Liver (tissue), 9 donors: ENCODE results near the gene NR4A3. TPM values are rescaled to one million over a fixed set of nuclear protein-coding genes. Genes with fewer than 3 reads are reported as not detected.
"Not testable (repeated sequence)": the region's sequence is repeated elsewhere in the genome, so short reads cannot be mapped to it uniquely, and the experiment has no call there.

Source experiments
- DNase-seq: peaks from one replicate; pipeline ENCODE4 v3.0.0-alpha.2; 2017; ENCODE audit warnings: low spot score
- H3K27ac ChIP-seq, 2 donors: one replicate each; pipeline ENCODE4 v1.7.0; 2013; ENCODE audit warnings: inconsistent platforms in 2 of 2, low read length in 2 of 2, control low read depth in 1 of 2, low read depth in 1 of 2, mild to moderate bottlenecking in 1 of 2
- H3K27me3 ChIP-seq, 4 donors: one replicate each; pipeline versions ENCODE4 v1.6.1 to v1.7.0; 2013; ENCODE audit warnings: low read length in 3 of 4, inconsistent platforms in 1 of 4, mild to moderate bottlenecking in 1 of 4, moderate library complexity in 1 of 4; ENCODE audit not compliant: control insufficient read depth in 4 of 4, insufficient read depth in 4 of 4
- H3K36me3 ChIP-seq, 4 donors: one replicate each; pipeline versions ENCODE4 v1.6.1 to v1.7.0; 2013; ENCODE audit warnings: low read length in 3 of 4, mild to moderate bottlenecking in 3 of 4, low read depth in 1 of 4, moderate library complexity in 1 of 4; ENCODE audit not compliant: control insufficient read depth in 4 of 4, insufficient read depth in 3 of 4
- H3K4me1 ChIP-seq, 4 donors: one replicate each; pipeline versions ENCODE4 v1.6.1 to v1.7.0; 2013; ENCODE audit warnings: low read length in 3 of 4, mild to moderate bottlenecking in 3 of 4, moderate library complexity in 1 of 4; ENCODE audit not compliant: control insufficient read depth in 4 of 4, insufficient read depth in 4 of 4
- H3K4me3 ChIP-seq, 3 donors: one replicate each; pipeline versions ENCODE4 v1.6.1 to v1.7.0; 2013; ENCODE audit warnings: low read length in 3 of 3, control low read depth in 1 of 3, low read depth in 1 of 3, mild to moderate bottlenecking in 1 of 3
- H3K9ac ChIP-seq, 2 donors: one replicate each; pipeline ENCODE4 v1.7.0; 2013; ENCODE audit warnings: low read length in 2 of 2, mild to moderate bottlenecking in 2 of 2, moderate library complexity in 2 of 2, control low read depth in 1 of 2, low read depth in 1 of 2
- H3K9me3 ChIP-seq, 4 donors: one replicate each; pipeline versions ENCODE4 v1.6.1 to v1.7.0; 2013; ENCODE audit warnings: low read length in 3 of 4; ENCODE audit not compliant: control insufficient read depth in 4 of 4
- EGR1 ChIP-seq, 2 donors: IDR thresholded peaks; 2 replicates each; pipeline ENCODE4 v1.6.1; 2016 to 2018; ENCODE audit warnings: antibody characterized with exemption in 2 of 2, low read depth in 2 of 2
- FOXA1 ChIP-seq: IDR thresholded peaks from 2 replicates; pipeline ENCODE4 v1.6.1; 2016; ENCODE audit warnings: antibody characterized with exemption
- FOXA2 ChIP-seq: IDR thresholded peaks from 2 replicates; pipeline ENCODE4 v1.6.1; 2016; ENCODE audit warnings: antibody characterized with exemption
- GABPA ChIP-seq, 2 donors: IDR thresholded peaks in 1 of 2; conservative IDR thresholded peaks in 1 of 2; 2 replicates each; pipeline ENCODE4 v1.6.1; 2016; ENCODE audit warnings: antibody characterized with exemption in 2 of 2, mild to moderate bottlenecking in 1 of 2, moderate library complexity in 1 of 2
- HNF4A ChIP-seq, 2 donors: conservative IDR thresholded peaks; 2 replicates each; pipeline ENCODE4 v1.6.1; 2016; ENCODE audit warnings: antibody characterized with exemption in 2 of 2, mild to moderate bottlenecking in 2 of 2
- HNF4G ChIP-seq: IDR thresholded peaks from 2 replicates; pipeline ENCODE4 v1.6.1; 2016; ENCODE audit warnings: antibody characterized with exemption
- JUND ChIP-seq, 2 donors: IDR thresholded peaks; 2 replicates each; pipeline ENCODE4 v1.6.1; 2016; ENCODE audit warnings: antibody characterized with exemption in 2 of 2
- NR2F2 ChIP-seq: IDR thresholded peaks from 2 replicates; pipeline ENCODE4 v1.6.1; 2016; ENCODE audit warnings: antibody characterized with exemption
- RAD21 ChIP-seq, 2 donors: IDR thresholded peaks; 2 replicates each; pipeline ENCODE4 v1.6.1; 2016; ENCODE audit warnings: antibody characterized with exemption in 2 of 2, mild to moderate bottlenecking in 2 of 2
- REST ChIP-seq: IDR thresholded peaks from 2 replicates; pipeline ENCODE4 v1.6.1; 2016; ENCODE audit warnings: antibody characterized with exemption, mild to moderate bottlenecking
- RXRA ChIP-seq, 2 donors: IDR thresholded peaks; 2 replicates each; pipeline ENCODE4 v1.6.1; 2017 to 2018; ENCODE audit warnings: antibody characterized with exemption in 2 of 2, mild to moderate bottlenecking in 1 of 2
- SP1 ChIP-seq: IDR thresholded peaks from 2 replicates; pipeline ENCODE4 v1.6.1; 2018; ENCODE audit warnings: antibody characterized with exemption, mild to moderate bottlenecking
- TAF1 ChIP-seq: conservative IDR thresholded peaks from 2 replicates; pipeline ENCODE4 v1.6.1; 2016; ENCODE audit warnings: antibody characterized with exemption, mild to moderate bottlenecking
- YY1 ChIP-seq: IDR thresholded peaks from 2 replicates; pipeline ENCODE4 v1.6.1; 2016; ENCODE audit warnings: antibody characterized with exemption, mild to moderate bottlenecking
- whole genome bisulfite sequencing: extraction: QIAGEN DNeasy Blood & Tissue Kit; methylation state at CpG from one replicate; pipeline ENCODE4 v1.1.7; 2013; 5-methylcytosine and 5-hydroxymethylcytosine counted together
- polyA plus RNA-seq, 2 donors: library from polyadenylated mRNA; stranded (reverse) in 1 of 2; unstranded in 1 of 2; fragments of 200-250 nt in 1 of 2; fragments of >200 nt in 1 of 2; fragmentation: Nextera tagmentation in 1 of 2; extraction: Ambion mirVana in 1 of 2; gene quantifications; one replicate each; pipeline versions ENCODE4 v1.2.1 to v1.2.3, GENCODE V29; 2013 to 2015
- total RNA-seq, 2 donors: library from RNA; depleted of rRNA; stranded (reverse); fragments of >200 nt; gene quantifications; one replicate each; pipeline ENCODE4 v1.2.3, GENCODE V29; 2014
- TF ChIP-seq, protein P1 (sequence below): IDR thresholded peaks from 2 replicates; pipeline ENCODE4 v1.6.1; 2016; ENCODE audit warnings: antibody characterized with exemption
- TF ChIP-seq, protein P2 (sequence below): fragments of 150-350 bp; IDR thresholded peaks from 2 replicates; pipeline ENCODE4 v1.5.1; 2017; ENCODE audit warnings: improper control_type of control experiment, low read depth, low read length; ENCODE audit not compliant: missing input control
- TF ChIP-seq, protein P3 (sequence below): IDR thresholded peaks from 2 replicates; pipeline ENCODE4 v1.6.1; 2016; ENCODE audit warnings: antibody characterized with exemption
- donor health status: healthy.
- donor health status: healthy.
- donor health status: healthy.
- donor health status: healthy.
- donor health status: healthy.

The NR4A3 gene
- total and polyA plus RNA-seq, 4 donors, result 0.02 to 0.14 (median 0.09) TPM

GRCh38 chr9:99779277-99779676 lies 42.4 kb upstream of the NR4A3 start:
- Histone ChIP-seq H3K4me3 (no peak overlapping the region), H3K36me3 (no peaks in the 10 kb centered on the region), H3K9ac (no peak overlapping the region), H3K27ac (no peak overlapping the region), H3K4me1 (no peaks in the 10 kb centered on the region), H3K9me3 (no peaks in the 10 kb centered on the region), H3K27me3 (no peaks in the 10 kb centered on the region)
- DNase-seq, result no peak
- WGBS, result 89% methylated on average over 4 of the region's 4 CpGs
- TF ChIP-seq NR2F2, result no peak
- no peak for TF ChIP-seq FOXA2
- TF ChIP-seq, protein P1, sequence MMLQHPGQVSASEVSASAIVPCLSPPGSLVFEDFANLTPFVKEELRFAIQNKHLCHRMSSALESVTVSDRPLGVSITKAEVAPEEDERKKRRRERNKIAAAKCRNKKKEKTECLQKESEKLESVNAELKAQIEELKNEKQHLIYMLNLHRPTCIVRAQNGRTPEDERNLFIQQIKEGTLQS, result no peak
- no peak for TF ChIP-seq TAF1
- TF ChIP-seq GABPA (IDR thresholded peaks at IDR 0.05 in 1 of 2, conservative IDR thresholded peaks at IDR 0.05 in 1 of 2), result no peak
- no peak for TF ChIP-seq RXRA (IDR thresholded peaks at IDR 0.05)
- TF ChIP-seq SP1, result no peak
- TF ChIP-seq HNF4A (conservative IDR thresholded peaks at IDR 0.05), result no peak
- TF ChIP-seq, protein P2, sequence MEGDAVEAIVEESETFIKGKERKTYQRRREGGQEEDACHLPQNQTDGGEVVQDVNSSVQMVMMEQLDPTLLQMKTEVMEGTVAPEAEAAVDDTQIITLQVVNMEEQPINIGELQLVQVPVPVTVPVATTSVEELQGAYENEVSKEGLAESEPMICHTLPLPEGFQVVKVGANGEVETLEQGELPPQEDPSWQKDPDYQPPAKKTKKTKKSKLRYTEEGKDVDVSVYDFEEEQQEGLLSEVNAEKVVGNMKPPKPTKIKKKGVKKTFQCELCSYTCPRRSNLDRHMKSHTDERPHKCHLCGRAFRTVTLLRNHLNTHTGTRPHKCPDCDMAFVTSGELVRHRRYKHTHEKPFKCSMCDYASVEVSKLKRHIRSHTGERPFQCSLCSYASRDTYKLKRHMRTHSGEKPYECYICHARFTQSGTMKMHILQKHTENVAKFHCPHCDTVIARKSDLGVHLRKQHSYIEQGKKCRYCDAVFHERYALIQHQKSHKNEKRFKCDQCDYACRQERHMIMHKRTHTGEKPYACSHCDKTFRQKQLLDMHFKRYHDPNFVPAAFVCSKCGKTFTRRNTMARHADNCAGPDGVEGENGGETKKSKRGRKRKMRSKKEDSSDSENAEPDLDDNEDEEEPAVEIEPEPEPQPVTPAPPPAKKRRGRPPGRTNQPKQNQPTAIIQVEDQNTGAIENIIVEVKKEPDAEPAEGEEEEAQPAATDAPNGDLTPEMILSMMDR, result no peak
- no peak for TF ChIP-seq EGR1 (IDR thresholded peaks at IDR 0.05; ENCODE audit: low read depth in 2 of 2)

GRCh38 chr9:99782349-99782748 lies 39.3 kb upstream of the NR4A3 start:
- 90% methylated on average over 5 of the region's 5 CpGs for WGBS
- not testable (repeated sequence) for H3K36me3 ChIP-seq, H3K4me1 ChIP-seq, H3K27me3 ChIP-seq, DNase-seq, H3K9me3 ChIP-seq, H3K4me3 ChIP-seq, H3K9ac ChIP-seq, H3K27ac ChIP-seq

- no peaks in the 10 kb centered on the region for H3K27me3 ChIP-seq
- no peaks in the 10 kb centered on the region for H3K9me3 ChIP-seq
- no peak overlapping the region for H3K27ac ChIP-seq
- WGBS, result 91% methylated on average over 6 of the region's 6 CpGs
- no peak overlapping the region for H3K4me3 ChIP-seq
- DNase-seq, result no peak
- no peak overlapping the region for H3K9ac ChIP-seq
- H3K36me3 ChIP-seq, result no peaks in the 10 kb centered on the region
- no peaks in the 10 kb centered on the region for H3K4me1 ChIP-seq
- TF ChIP-seq REST, result no peak
- TF ChIP-seq RXRA (IDR thresholded peaks at IDR 0.05), result no peak
- no peak for TF ChIP-seq TAF1
- TF ChIP-seq, protein P3, sequence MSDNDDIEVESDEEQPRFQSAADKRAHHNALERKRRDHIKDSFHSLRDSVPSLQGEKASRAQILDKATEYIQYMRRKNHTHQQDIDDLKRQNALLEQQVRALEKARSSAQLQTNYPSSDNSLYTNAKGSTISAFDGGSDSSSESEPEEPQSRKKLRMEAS, result no peak
- TF ChIP-seq SP1, result no peak
- TF ChIP-seq GABPA (IDR thresholded peaks at IDR 0.05 in 1 of 2, conservative IDR thresholded peaks at IDR 0.05 in 1 of 2), result no peak
- no peak for TF ChIP-seq FOXA1
- TF ChIP-seq HNF4G, result no peak
- no peak for TF ChIP-seq HNF4A (conservative IDR thresholded peaks at IDR 0.05)
- TF ChIP-seq, protein P2, result no peak
- TF ChIP-seq NR2F2, result no peak
- no peak for TF ChIP-seq FOXA2
- TF ChIP-seq YY1, result no peak
- TF ChIP-seq, protein P1, result no peak
- no peak for TF ChIP-seq EGR1 (IDR thresholded peaks at IDR 0.05; ENCODE audit: low read depth in 2 of 2)
- TF ChIP-seq RAD21 (IDR thresholded peaks at IDR 0.05), result no peak
- TF ChIP-seq JUND (IDR thresholded peaks at IDR 0.05), result no peak
Measured at GRCh38 chr9:99782962-99783718, 38.5 kb upstream of the NR4A3 start.
